Nephron (organoid): ENCODE results near the gene MAP2K2.
"Not testable (repeated sequence)": the region's sequence is repeated elsewhere in the genome, so short reads cannot be mapped to it uniquely, and the experiment has no call there.

Experiments
- H3K27ac Mint-ChIP-seq, 3 experiments: 2 replicates each; pipeline ENCODE4 v1.8.0; 2020; ENCODE audit warnings: mixed read lengths in 3 of 3, mild to moderate bottlenecking in 2 of 3, moderate library complexity in 1 of 3
- H3K27me3 Mint-ChIP-seq: 2 replicates; pipeline ENCODE4 v1.8.0; 2021; ENCODE audit warnings: low read depth, mild to moderate bottlenecking, moderate library complexity, mixed read lengths
- H3K36me3 Mint-ChIP-seq: 2 replicates; pipeline ENCODE4 v1.8.0; 2020; ENCODE audit warnings: low read depth, mixed read lengths
- H3K4me1 Mint-ChIP-seq: 2 replicates; pipeline ENCODE4 v1.8.0; 2020; ENCODE audit warnings: mixed read lengths
- H3K4me3 Mint-ChIP-seq, 3 experiments: 2 replicates each; pipeline ENCODE4 v1.8.0; 2020; ENCODE audit warnings: mild to moderate bottlenecking in 3 of 3, mixed read lengths in 3 of 3, moderate library complexity in 2 of 3
- H3K9me3 Mint-ChIP-seq: 2 replicates; pipeline ENCODE4 v1.8.0; 2020; ENCODE audit warnings: mixed read lengths
- TF ChIP-seq, protein P1 (sequence below), 3 experiments: fragments of 200-600 bp; sonication (generic); IDR thresholded peaks; one replicate each; pipeline ENCODE4 v1.5.0; 2021; ENCODE audit warnings: antibody characterized with exemption in 3 of 3; ENCODE audit not compliant: unreplicated experiment in 3 of 3

Gene MAP2K2

DNA sequence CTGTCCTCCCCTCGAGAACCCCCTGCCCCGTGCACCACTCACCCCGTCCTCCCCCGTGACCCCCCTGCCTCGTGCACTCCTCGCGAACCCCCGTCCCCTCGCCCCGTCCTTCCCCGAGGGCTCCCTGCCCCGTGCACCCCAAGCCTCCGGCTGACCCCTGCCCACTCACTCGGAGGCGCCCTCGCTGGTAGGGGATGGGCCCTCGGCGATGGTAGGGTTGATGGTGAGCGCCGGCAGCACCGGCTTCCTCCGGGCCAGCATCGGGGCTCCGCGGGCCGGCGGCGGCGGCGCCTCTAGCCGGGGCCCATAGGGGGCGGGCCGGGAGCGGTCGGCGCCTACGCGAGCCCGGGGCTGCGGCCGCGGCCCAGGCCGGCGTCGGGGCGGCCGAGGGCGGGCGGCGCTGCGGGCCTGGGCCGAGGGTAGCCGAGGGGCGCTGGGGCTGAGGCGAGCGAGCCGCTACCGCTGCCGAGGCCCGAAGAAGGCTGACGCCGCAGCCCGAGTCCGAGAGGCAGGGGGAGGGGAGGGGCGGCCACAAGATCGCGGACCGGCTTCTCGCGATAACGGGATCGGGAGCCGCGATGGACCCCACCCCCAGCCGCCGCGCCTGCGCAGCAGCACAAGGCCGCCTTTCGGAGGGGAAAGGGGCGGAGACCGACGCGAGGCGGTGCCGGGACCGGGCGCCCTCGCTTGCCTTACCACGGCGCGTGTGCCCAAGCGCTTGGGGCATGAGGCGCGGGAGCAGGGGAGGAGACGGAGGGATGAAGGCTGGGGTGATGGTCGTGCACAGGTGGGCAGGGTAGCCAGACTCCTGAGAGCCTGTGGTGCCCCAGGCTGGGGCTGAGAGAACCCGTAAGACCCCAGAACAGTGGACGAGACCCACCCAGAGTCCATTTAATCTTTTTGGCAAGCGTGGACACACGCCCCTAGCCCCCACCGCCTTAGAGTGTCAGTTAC lies at the start of gene MAP2K2:
TSS of gene MAP2K2 (minus strand) at position 508 of the 954 bp plus-strand sequence. CDS start at position 261, 247 bp downstream.
- Mint-ChIP-seq H3K27me3 (no peaks in the 10 kb centered on the region), H3K4me3 (peak within 1 kb of the TSS; percentile 94 to 97 (median 96)), H3K9me3 (no peaks in the 10 kb centered on the region), H3K27ac (peak within 1 kb of the TSS; percentile 72 to 93 (median 90)), H3K36me3 (peaks cover 6% of the 10 kb centered on the region), H3K4me1 (peaks cover 9% of the 10 kb centered on the region)
- TF ChIP-seq, protein P1, sequence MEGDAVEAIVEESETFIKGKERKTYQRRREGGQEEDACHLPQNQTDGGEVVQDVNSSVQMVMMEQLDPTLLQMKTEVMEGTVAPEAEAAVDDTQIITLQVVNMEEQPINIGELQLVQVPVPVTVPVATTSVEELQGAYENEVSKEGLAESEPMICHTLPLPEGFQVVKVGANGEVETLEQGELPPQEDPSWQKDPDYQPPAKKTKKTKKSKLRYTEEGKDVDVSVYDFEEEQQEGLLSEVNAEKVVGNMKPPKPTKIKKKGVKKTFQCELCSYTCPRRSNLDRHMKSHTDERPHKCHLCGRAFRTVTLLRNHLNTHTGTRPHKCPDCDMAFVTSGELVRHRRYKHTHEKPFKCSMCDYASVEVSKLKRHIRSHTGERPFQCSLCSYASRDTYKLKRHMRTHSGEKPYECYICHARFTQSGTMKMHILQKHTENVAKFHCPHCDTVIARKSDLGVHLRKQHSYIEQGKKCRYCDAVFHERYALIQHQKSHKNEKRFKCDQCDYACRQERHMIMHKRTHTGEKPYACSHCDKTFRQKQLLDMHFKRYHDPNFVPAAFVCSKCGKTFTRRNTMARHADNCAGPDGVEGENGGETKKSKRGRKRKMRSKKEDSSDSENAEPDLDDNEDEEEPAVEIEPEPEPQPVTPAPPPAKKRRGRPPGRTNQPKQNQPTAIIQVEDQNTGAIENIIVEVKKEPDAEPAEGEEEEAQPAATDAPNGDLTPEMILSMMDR (IDR thresholded peaks at IDR 0.05; ENCODE audit: unreplicated experiment in 3 of 3) = no peak

GRCh38 chr19:4172861-4173473 lies 49.0 kb upstream of the MAP2K2 start:
- TF ChIP-seq, protein P1 (IDR thresholded peaks at IDR 0.05; ENCODE audit: unreplicated experiment in 3 of 3) = no peak

GRCh38 chr19:4171676-4172075 lies 47.8 kb upstream of the MAP2K2 start:
- TF ChIP-seq, protein P1 (IDR thresholded peaks at IDR 0.05; ENCODE audit: unreplicated experiment in 3 of 3) = no peak
- H3K4me1 Mint-ChIP-seq = no peaks in the 10 kb centered on the region
- H3K4me3 Mint-ChIP-seq = no peak overlapping the region
- no peak overlapping the region for H3K27ac Mint-ChIP-seq
- H3K36me3 Mint-ChIP-seq = no peaks in the 10 kb centered on the region
- H3K9me3 Mint-ChIP-seq = no peaks in the 10 kb centered on the region
- peaks cover 35% of the 10 kb centered on the region for H3K27me3 Mint-ChIP-seq

More at GRCh38 chr19:4172861-4173473, 49.0 kb upstream of the MAP2K2 start:
- Mint-ChIP-seq H3K36me3 (peaks cover 3% of the 10 kb centered on the region), H3K27me3 (peaks cover 30% of the 10 kb centered on the region), H3K27ac (no peak overlapping the region), H3K9me3 (no peaks in the 10 kb centered on the region), H3K4me3 (no peak overlapping the region), H3K4me1 (no peaks in the 10 kb centered on the region)

- Mint-ChIP-seq H3K4me3 (no peak overlapping the region), H3K27me3 (peaks cover 36% of the 10 kb centered on the region)
These were observed 40.3 kb upstream of the MAP2K2 start for GRCh38 chr19:4164262-4164661.

DNA sequence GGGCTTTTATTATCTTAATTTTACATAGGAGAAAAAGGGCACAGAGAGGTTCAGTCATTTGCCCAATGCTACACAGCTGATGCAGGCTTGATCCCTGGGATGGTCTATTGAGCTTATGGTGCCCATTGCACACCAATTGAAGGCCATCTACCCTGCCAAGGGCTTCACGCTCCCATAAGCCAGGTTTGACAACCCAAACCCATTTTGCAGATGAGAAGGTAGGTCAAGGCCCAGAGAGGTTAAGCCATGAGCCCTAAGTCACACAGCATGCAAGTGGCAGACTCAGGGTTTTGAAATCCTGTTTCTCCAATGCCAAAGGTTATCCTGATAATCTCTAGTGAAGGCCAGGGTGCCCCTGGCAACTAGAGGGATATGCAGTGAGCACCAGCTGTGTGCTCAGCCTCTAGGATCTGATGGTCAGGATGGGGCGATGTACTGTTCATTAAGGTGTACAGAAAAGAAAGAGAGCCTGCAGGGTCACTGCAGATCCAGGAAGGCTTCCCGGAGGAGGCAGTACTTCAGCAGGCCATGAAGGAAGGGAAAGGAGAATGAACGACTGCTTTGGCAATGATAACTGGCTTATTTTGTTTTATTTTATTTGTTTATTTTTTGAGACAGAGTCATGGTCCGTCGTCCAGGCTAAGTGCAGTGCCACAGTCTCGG lies 37.6 kb upstream of the MAP2K2 start:
- Mint-ChIP-seq H3K27ac (no peak overlapping the region), H3K36me3 (no peaks in the 10 kb centered on the region), H3K4me3 (no peak overlapping the region), H3K4me1 (no peaks in the 10 kb centered on the region), H3K27me3 (peaks cover 19% of the 10 kb centered on the region), H3K9me3 (no peaks in the 10 kb centered on the region)
- TF ChIP-seq, protein P1 (IDR thresholded peaks at IDR 0.05; ENCODE audit: unreplicated experiment in 3 of 3) = no peak

More at GRCh38 chr19:4164262-4164661, 40.3 kb upstream of the MAP2K2 start:
- no peaks in the 10 kb centered on the region for H3K4me1 Mint-ChIP-seq
- no peaks in the 10 kb centered on the region for H3K36me3 Mint-ChIP-seq
- no peak overlapping the region for H3K27ac Mint-ChIP-seq
- TF ChIP-seq, protein P1 (IDR thresholded peaks at IDR 0.05; ENCODE audit: unreplicated experiment in 3 of 3) = no peak
- H3K9me3 Mint-ChIP-seq = no peaks in the 10 kb centered on the region

GRCh38 chr19:4157971-4158370 lies 34.0 kb upstream of the MAP2K2 start:
- not testable (repeated sequence) for H3K4me3 Mint-ChIP-seq, H3K36me3 Mint-ChIP-seq, H3K4me1 Mint-ChIP-seq, H3K9me3 Mint-ChIP-seq, H3K27ac Mint-ChIP-seq
- peaks cover 19% of the 10 kb centered on the region for H3K27me3 Mint-ChIP-seq
